ENCODE data around the gene LGALS1.

DNA sequence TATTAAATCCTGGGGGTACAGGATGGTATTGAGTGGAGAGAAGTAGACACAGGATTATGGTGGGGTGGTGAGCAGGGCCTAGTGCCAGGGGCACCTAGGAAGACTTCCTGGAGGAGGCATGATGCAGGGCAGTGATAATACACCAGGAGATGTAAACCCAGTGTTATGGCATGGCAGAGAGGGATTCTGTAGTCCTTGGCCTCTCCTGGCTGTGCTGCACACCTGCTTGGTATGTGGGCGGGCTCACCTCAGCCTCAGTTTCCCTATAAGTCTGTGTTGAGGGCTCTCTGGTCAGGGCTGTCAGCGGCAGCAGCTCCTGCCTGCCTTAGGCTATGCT, 14.8 kb upstream of the LGALS1 start:
- TF ChIP-seq, protein P1, sequence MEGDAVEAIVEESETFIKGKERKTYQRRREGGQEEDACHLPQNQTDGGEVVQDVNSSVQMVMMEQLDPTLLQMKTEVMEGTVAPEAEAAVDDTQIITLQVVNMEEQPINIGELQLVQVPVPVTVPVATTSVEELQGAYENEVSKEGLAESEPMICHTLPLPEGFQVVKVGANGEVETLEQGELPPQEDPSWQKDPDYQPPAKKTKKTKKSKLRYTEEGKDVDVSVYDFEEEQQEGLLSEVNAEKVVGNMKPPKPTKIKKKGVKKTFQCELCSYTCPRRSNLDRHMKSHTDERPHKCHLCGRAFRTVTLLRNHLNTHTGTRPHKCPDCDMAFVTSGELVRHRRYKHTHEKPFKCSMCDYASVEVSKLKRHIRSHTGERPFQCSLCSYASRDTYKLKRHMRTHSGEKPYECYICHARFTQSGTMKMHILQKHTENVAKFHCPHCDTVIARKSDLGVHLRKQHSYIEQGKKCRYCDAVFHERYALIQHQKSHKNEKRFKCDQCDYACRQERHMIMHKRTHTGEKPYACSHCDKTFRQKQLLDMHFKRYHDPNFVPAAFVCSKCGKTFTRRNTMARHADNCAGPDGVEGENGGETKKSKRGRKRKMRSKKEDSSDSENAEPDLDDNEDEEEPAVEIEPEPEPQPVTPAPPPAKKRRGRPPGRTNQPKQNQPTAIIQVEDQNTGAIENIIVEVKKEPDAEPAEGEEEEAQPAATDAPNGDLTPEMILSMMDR (conservative IDR thresholded peaks at IDR 0.05), result no peak
- TF ChIP-seq ZFX (IDR thresholded peaks at IDR 0.05), result no peak

All from C4-2B (cell line).